Common myeloid progenitor, CD34-positive (primary cell): ENCODE results near the gene SDHB.

Source experiments
- CTCF ChIA-PET: fragments of 350-600 bp; sonication (Branson Sonifier 250); formaldehyde crosslinking; loops from one replicate; lab custom pipeline; 2021; ENCODE audit warnings: antibody characterized with exemption; lab: Charles Lee
- POLR2A ChIA-PET: fragments of 350-600 bp; sonication (Branson Sonifier 250); formaldehyde crosslinking; loops from one replicate; lab custom pipeline; 2021; ENCODE audit warnings: antibody characterized with exemption; lab: Charles Lee
- DNase-seq, 3 donors: peaks; one replicate each; pipeline versions ENCODE4 v3.0.0 to v3.0.0-alpha.2; 2013
- H3K27ac ChIP-seq, 2 experiments: 1 replicate in 1 of 2; 2 replicates in 1 of 2; pipeline ENCODE4 v1.7.0; 2013; ENCODE audit warnings: inconsistent platforms in 2 of 2, low read length in 2 of 2, mild to moderate bottlenecking in 2 of 2, low read depth in 1 of 2, moderate library complexity in 1 of 2; ENCODE audit not compliant: severe bottlenecking in 2 of 2, insufficient read depth in 1 of 2, poor library complexity in 1 of 2
- H3K27me3 ChIP-seq, 5 experiments: replicated peaks in 2 of 5; 1 replicate in 3 of 5; 2 replicates in 2 of 5; pipeline versions ENCODE4 v1.6.1 to v1.7.0; 2013; ENCODE audit warnings: low read length in 4 of 5, mild to moderate bottlenecking in 2 of 5, moderate library complexity in 2 of 5, inconsistent platforms in 1 of 5; ENCODE audit not compliant: insufficient read depth in 5 of 5, control insufficient read depth in 4 of 5
- H3K36me3 ChIP-seq, 4 experiments: 1 replicate in 2 of 4; 2 replicates in 2 of 4; pipeline versions ENCODE4 v1.6.1 to v1.7.0; 2013; ENCODE audit warnings: low read length in 3 of 4, control low read depth in 1 of 4, mild to moderate bottlenecking in 1 of 4; ENCODE audit not compliant: control insufficient read depth in 4 of 4, insufficient read depth in 4 of 4
- H3K4me1 ChIP-seq, 4 experiments: 1 replicate in 3 of 4; 2 replicates in 1 of 4; pipeline versions ENCODE4 v1.6.1 to v1.7.1; 2013; ENCODE audit warnings: low read length in 3 of 4, mild to moderate bottlenecking in 3 of 4, control low read depth in 1 of 4, inconsistent platforms in 1 of 4, moderate library complexity in 1 of 4; ENCODE audit not compliant: control insufficient read depth in 4 of 4, insufficient read depth in 4 of 4; ENCODE audit errors: control extremely low read depth in 1 of 4
- H3K4me3 ChIP-seq, 7 experiments: 1 replicate in 4 of 7; 2 replicates in 3 of 7; pipeline versions ENCODE4 v1.5.1 to v1.7.0; 2013; ENCODE audit warnings: mild to moderate bottlenecking in 7 of 7, low read length in 6 of 7, moderate library complexity in 6 of 7, inconsistent platforms in 2 of 7, low read depth in 2 of 7, control low read depth in 1 of 7; ENCODE audit not compliant: insufficient read depth in 4 of 7, control insufficient read depth in 1 of 7; ENCODE audit errors: extremely low read depth in 1 of 7
- H3K9me3 ChIP-seq, 5 experiments: 1 replicate in 4 of 5; 2 replicates in 1 of 5; pipeline versions ENCODE4 v1.6.1 to v1.7.1; 2013; ENCODE audit warnings: low read length in 4 of 5, mild to moderate bottlenecking in 2 of 5, inconsistent platforms in 1 of 5, low read depth in 1 of 5, moderate library complexity in 1 of 5; ENCODE audit not compliant: control insufficient read depth in 4 of 5, insufficient read depth in 2 of 5; ENCODE audit errors: control extremely low read depth in 1 of 5
- WGBS: methylation state at CpG from one replicate; pipeline ENCODE4 v1.1.5; 2013; ENCODE audit not compliant: insufficient coverage; 5-methylcytosine and 5-hydroxymethylcytosine counted together

The SDHB gene

GRCh38 chr1:17097147-17097546 lies 43.3 kb upstream of the SDHB start:
- Histone ChIP-seq H3K4me3 (no peak overlapping the region), H3K27me3 (peaks cover 0 to 2% (median 0%) of the 10 kb centered on the region in 5 experiments), H3K9me3 (peaks cover 0 to 2% (median 0%) of the 10 kb centered on the region in 5 experiments), H3K36me3 (no peaks in the 10 kb centered on the region), H3K27ac (no peak overlapping the region), H3K4me1 (peaks cover 2 to 25% (median 3%) of the 10 kb centered on the region in 4 experiments)
- 85% methylated on average over 7 of the region's 8 CpGs for WGBS
- ChIA-PET POLR2A (no interaction called here), CTCF (no interaction called here)
- DNase-seq = no peak

GRCh38 chr1:17096584-17096983 lies 42.8 kb upstream of the SDHB start:
- Histone ChIP-seq H3K4me1 (peaks cover 2 to 25% (median 3%) of the 10 kb centered on the region in 4 experiments), H3K27ac (no peak overlapping the region), H3K9me3 (peaks cover 0 to 2% (median 0%) of the 10 kb centered on the region in 5 experiments), H3K36me3 (no peaks in the 10 kb centered on the region), H3K27me3 (peaks cover 0 to 4% (median 0%) of the 10 kb centered on the region in 5 experiments), H3K4me3 (no peak overlapping the region)
- DNase-seq = no peak
- POLR2A ChIA-PET = no interaction called here
- no CpG with 5 or more reads among the region's 1 CpG for WGBS
- CTCF ChIA-PET = no interaction called here

- WGBS = 63% methylated on average over 3 of the region's 4 CpGs
- DNase-seq = no peak
- no peak overlapping the region for H3K27ac ChIP-seq
- no peak overlapping the region for H3K4me3 ChIP-seq
- CTCF ChIA-PET = interaction anchor here (1.5 kb wide), 1 partner anchor 20 kb away, joined by 3 read pairs; no protein-coding TSS in a partner anchor
- H3K27me3 ChIP-seq = peaks cover 0 to 4% (median 0%) of the 10 kb centered on the region in 5 experiments
- POLR2A ChIA-PET = no interaction called here
- peaks cover 2 to 25% (median 3%) of the 10 kb centered on the region in 4 experiments for H3K4me1 ChIP-seq
- no peaks in the 10 kb centered on the region for H3K36me3 ChIP-seq
- H3K9me3 ChIP-seq = peaks cover 0 to 2% (median 0%) of the 10 kb centered on the region in 5 experiments
Measured at GRCh38 chr1:17095141-17095540, 41.3 kb upstream of the SDHB start.

- CTCF ChIA-PET = interaction anchor here (1.5 kb wide), 1 partner anchor 19 kb away, joined by 3 read pairs; no protein-coding TSS in a partner anchor
Measured at GRCh38 chr1:17094664-17095063, 40.8 kb upstream of the SDHB start.

GRCh38 chr1:17093822-17094393 lies 40.1 kb upstream of the SDHB start:
- Histone ChIP-seq H3K36me3 (no peaks in the 10 kb centered on the region), H3K27ac (no peak overlapping the region), H3K27me3 (peaks cover 0 to 4% (median 0%) of the 10 kb centered on the region in 5 experiments), H3K4me3 (no peak overlapping the region), H3K9me3 (peaks cover 0 to 2% (median 0%) of the 10 kb centered on the region in 5 experiments), H3K4me1 (peaks cover 0 to 14% (median 3%) of the 10 kb centered on the region in 4 experiments)
- WGBS = 98% methylated on average over 8 of the region's 8 CpGs
- ChIA-PET CTCF (interaction anchor here (1.5 kb wide), 1 partner anchor 19 kb away, joined by 3 read pairs; no protein-coding TSS in a partner anchor), POLR2A (no interaction called here)
- no peak for DNase-seq

More at GRCh38 chr1:17094664-17095063, 40.8 kb upstream of the SDHB start:
- Histone ChIP-seq H3K27ac (no peak overlapping the region), H3K27me3 (peaks cover 0 to 4% (median 0%) of the 10 kb centered on the region in 5 experiments), H3K4me3 (no peak overlapping the region), H3K36me3 (no peaks in the 10 kb centered on the region), H3K4me1 (peaks cover 0 to 20% (median 3%) of the 10 kb centered on the region in 4 experiments), H3K9me3 (peaks cover 0 to 2% (median 0%) of the 10 kb centered on the region in 5 experiments)
- WGBS = 73% methylated on average over 4 of the region's 5 CpGs
- no peak for DNase-seq
- POLR2A ChIA-PET = no interaction called here

GRCh38 chr1:17091252-17091651 lies 37.4 kb upstream of the SDHB start:
- Histone ChIP-seq H3K27ac (no peak overlapping the region), H3K36me3 (no peaks in the 10 kb centered on the region), H3K27me3 (peaks cover 0 to 4% (median 0%) of the 10 kb centered on the region in 5 experiments), H3K4me3 (no peak overlapping the region), H3K4me1 (no peaks in the 10 kb centered on the region), H3K9me3 (peaks cover 0 to 2% (median 0%) of the 10 kb centered on the region in 5 experiments)
- CTCF ChIA-PET = interaction anchor here (1.2 kb wide), 1 partner anchor 35 kb away, joined by 3 read pairs; no protein-coding TSS in a partner anchor
- DNase-seq = no peak
- WGBS = 100% methylated on average over 3 of the region's 7 CpGs
- POLR2A ChIA-PET = no interaction called here

- CTCF ChIA-PET = interaction anchor here (0.9 kb wide), 1 partner anchor 17 kb away, joined by 3 read pairs; no protein-coding TSS in a partner anchor
- no peak for DNase-seq
- Histone ChIP-seq H3K27ac (no peak overlapping the region), H3K36me3 (no peaks in the 10 kb centered on the region), H3K9me3 (peaks cover 0 to 2% (median 0%) of the 10 kb centered on the region in 5 experiments), H3K27me3 (peaks cover 0 to 4% (median 0%) of the 10 kb centered on the region in 5 experiments), H3K4me1 (peaks cover 0 to 7% (median 4%) of the 10 kb centered on the region in 4 experiments), H3K4me3 (no peak overlapping the region)
- 92% methylated on average over 14 of the region's 14 CpGs for WGBS
- POLR2A ChIA-PET = interaction anchor here (0.5 kb wide), 1 partner anchor 502 kb away, joined by 3 read pairs; no protein-coding TSS in a partner anchor
Measured at GRCh38 chr1:17089506-17089905, 35.7 kb upstream of the SDHB start.
